ENCODE data around the gene SERAC1.

DNA sequence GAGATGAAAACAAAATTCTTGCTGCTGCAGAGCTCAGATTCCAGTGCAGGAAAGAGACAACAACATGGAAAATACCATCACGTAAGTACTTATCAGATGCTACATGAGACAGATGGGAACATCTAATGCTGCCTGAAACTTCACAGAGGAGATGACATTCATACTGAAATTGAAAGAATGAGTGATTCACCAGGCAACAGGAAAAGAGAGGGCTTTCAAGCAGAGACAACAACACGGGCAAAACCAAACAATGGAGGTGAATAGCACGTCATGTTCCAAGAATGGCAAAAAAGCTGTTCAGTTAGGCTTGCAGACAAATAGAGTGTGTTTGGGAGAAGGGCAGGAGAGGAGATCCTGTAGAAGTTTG lies 39.3 kb upstream of the SERAC1 start:
- TF ChIP-seq CTCF (IDR thresholded peaks at IDR 0.05), result no peak
- no peak for TF ChIP-seq POLR2A (IDR thresholded peaks at IDR 0.05)
